K562 (cell line): ENCODE measurements around the gene NINL. TPM values are rescaled to one million over a fixed set of nuclear protein-coding genes. Genes with fewer than 3 reads are reported as not detected.

Experiments used
- BRD4 ChIP-seq: fragments of 200-600 bp; sonication (generic); IDR thresholded peaks from 2 replicates; pipeline ENCODE4 v1.6.1; 2017; ENCODE audit warnings: inconsistent platforms
- EZH2 ChIP-seq: IDR thresholded peaks from 2 replicates; pipeline ENCODE4 v1.6.1; 2012; ENCODE audit warnings: low read depth, mild to moderate bottlenecking, inconsistent platforms, low read length, borderline replicate concordance
- FOXJ2 ChIP-seq: fragments of 200-800 bp; sonication (Bioruptor generic); IDR thresholded peaks from 2 replicates; pipeline ENCODE4 v1.6.1; 2016; ENCODE audit warnings: missing genetic modification characterization, missing compliant biosample characterization
- GABPB2 ChIP-seq: fragments of 250-450 bp; sonication (Bioruptor Pico); conservative IDR thresholded peaks from 2 replicates; pipeline ENCODE4 v1.5.1; 2021; ENCODE audit warnings: mild to moderate bottlenecking
- GATAD2A ChIP-seq: fragments of 450-650 bp; IDR thresholded peaks from 2 replicates; pipeline ENCODE4 v1.6.1; 2017
- HBP1 ChIP-seq: fragments of 450-650 bp; formaldehyde crosslinking; IDR thresholded peaks from 2 replicates; pipeline ENCODE4 v1.4.0; 2022; ENCODE audit warnings: missing genetic modification characterization
- KDM1A ChIP-seq, 2 experiments: fragments of 450-650 bp; IDR thresholded peaks; 2 replicates each; pipeline ENCODE4 v1.6.1; 2016; ENCODE audit warnings: mild to moderate bottlenecking in 2 of 2
- MAFF ChIP-seq: IDR thresholded peaks from 2 replicates; pipeline ENCODE4 v1.6.1; 2012; ENCODE audit warnings: low read length, improper control_type of control experiment
- MEIS2 ChIP-seq: fragments of 450-650 bp; IDR thresholded peaks from 2 replicates; pipeline ENCODE4 v1.6.1; 2014; ENCODE audit warnings: mild to moderate bottlenecking; ENCODE audit not compliant: partially characterized antibody
- MYC ChIP-seq, 2 experiments: fragments of 250-450 bp in 1 of 2; sonication (Bioruptor Pico) in 1 of 2; IDR thresholded peaks; 2 replicates each; pipeline versions ENCODE4 v1.5.1 to v1.6.1; 2012 to 2021; ENCODE audit warnings: low read depth in 2 of 2, borderline replicate concordance in 1 of 2, improper control_type of control experiment in 1 of 2, low read length in 1 of 2, mild to moderate bottlenecking in 1 of 2, moderate library complexity in 1 of 2
- PCBP2 ChIP-seq: fragments of 200-400 bp; formaldehyde crosslinking; IDR thresholded peaks from 2 replicates; pipeline ENCODE4 v1.6.1; 2018; ENCODE audit warnings: low read length, low read depth, mild to moderate bottlenecking, moderate library complexity; ENCODE audit not compliant: poor library complexity, severe bottlenecking
- PRDM10 ChIP-seq: fragments of 450-650 bp; IDR thresholded peaks from 2 replicates; pipeline ENCODE4 v1.6.1; 2018; ENCODE audit not compliant: partially characterized antibody
- TCF15 ChIP-seq: fragments of 250-450 bp; sonication (Bioruptor Pico); IDR thresholded peaks from 2 replicates; pipeline ENCODE4 v1.8.0; 2022; ENCODE audit warnings: moderate library complexity, mild to moderate bottlenecking, inconsistent platforms
- TGIF2 ChIP-seq: sonication (generic); formaldehyde crosslinking; IDR thresholded peaks from 2 replicates; pipeline ENCODE4 v1.8.1; 2022; ENCODE audit warnings: mild to moderate bottlenecking, missing genetic modification reagents, moderate library complexity
- TSC22D4 ChIP-seq: fragments of 450-650 bp; IDR thresholded peaks from 2 replicates; pipeline ENCODE4 v1.6.1; 2016; ENCODE audit warnings: missing genetic modification characterization, missing biosample characterization, control low read depth
- ZNF551 ChIP-seq: fragments of 250-450 bp; sonication (Bioruptor Pico); IDR thresholded peaks from 2 replicates; pipeline ENCODE4 v1.5.0; 2021; ENCODE audit warnings: mild to moderate bottlenecking, moderate library complexity
- ZNF644 ChIP-seq: fragments of 200-800 bp; sonication (Bioruptor generic); IDR thresholded peaks from 2 replicates; pipeline ENCODE4 v1.6.1; 2016; ENCODE audit warnings: low read depth, missing genetic modification characterization, missing compliant biosample characterization
- ZNF699 ChIP-seq: fragments of 250-450 bp; sonication (Bioruptor Pico); IDR thresholded peaks from 2 replicates; pipeline ENCODE4 v1.8.0; 2021; ENCODE audit warnings: mild to moderate bottlenecking, moderate library complexity; ENCODE audit not compliant: insufficient replicate concordance
- ZSCAN29 ChIP-seq: fragments of 450-650 bp; IDR thresholded peaks from 2 replicates; pipeline ENCODE4 v1.6.1; 2017
- polyA plus RNA-seq, 8 experiments: library from polyadenylated mRNA; depleted of rRNA in 4 of 8; stranded (reverse) in 5 of 8; unstranded in 3 of 8; fragments of >200 nt; fragmentation: Nextera tagmentation in 2 of 8; fragmentation: Illumina TruSeq in 1 of 8; extraction: Ambion mirVana in 2 of 8; extraction: Trizol in 1 of 8; gene quantifications; 2 replicates each; pipeline versions ENCODE4 v1.2.1 to v1.2.3, GENCODE V29; 2011 to 2014; ENCODE audit warnings: inconsistent platforms in 1 of 8, missing spikeins in 1 of 8
- total RNA-seq, 7 experiments: library from RNA; depleted of rRNA in 6 of 7; stranded (reverse); fragments of >200 nt in 6 of 7; fragmentation: Illumina TruSeq in 2 of 7; extraction: Trizol in 2 of 7; gene quantifications; 2 replicates each; pipeline versions ENCODE4 v1.2.1 to v1.2.3, GENCODE V29; 2011 to 2021; ENCODE audit warnings: low replicate concordance in 1 of 7
- TF ChIP-seq, protein P1 (sequence below), 2 experiments: fragments of 250-450 bp in 1 of 2; fragments of 450-650 bp in 1 of 2; sonication (Bioruptor Pico) in 1 of 2; IDR thresholded peaks; 2 replicates each; pipeline versions ENCODE4 v1.6.1 to v1.8.0; 2016 to 2021; ENCODE audit warnings: mild to moderate bottlenecking in 2 of 2, moderate library complexity in 2 of 2, missing compliant biosample characterization in 1 of 2, missing genetic modification characterization in 1 of 2

Gene NINL
- total and polyA plus RNA-seq, 9 of the 15 experiments (the other 6 are each of a cell fraction or from before 2014, with no cell fraction given): 0.03 to 0.22 (median 0.05) TPM; not detected in 5

DNA sequence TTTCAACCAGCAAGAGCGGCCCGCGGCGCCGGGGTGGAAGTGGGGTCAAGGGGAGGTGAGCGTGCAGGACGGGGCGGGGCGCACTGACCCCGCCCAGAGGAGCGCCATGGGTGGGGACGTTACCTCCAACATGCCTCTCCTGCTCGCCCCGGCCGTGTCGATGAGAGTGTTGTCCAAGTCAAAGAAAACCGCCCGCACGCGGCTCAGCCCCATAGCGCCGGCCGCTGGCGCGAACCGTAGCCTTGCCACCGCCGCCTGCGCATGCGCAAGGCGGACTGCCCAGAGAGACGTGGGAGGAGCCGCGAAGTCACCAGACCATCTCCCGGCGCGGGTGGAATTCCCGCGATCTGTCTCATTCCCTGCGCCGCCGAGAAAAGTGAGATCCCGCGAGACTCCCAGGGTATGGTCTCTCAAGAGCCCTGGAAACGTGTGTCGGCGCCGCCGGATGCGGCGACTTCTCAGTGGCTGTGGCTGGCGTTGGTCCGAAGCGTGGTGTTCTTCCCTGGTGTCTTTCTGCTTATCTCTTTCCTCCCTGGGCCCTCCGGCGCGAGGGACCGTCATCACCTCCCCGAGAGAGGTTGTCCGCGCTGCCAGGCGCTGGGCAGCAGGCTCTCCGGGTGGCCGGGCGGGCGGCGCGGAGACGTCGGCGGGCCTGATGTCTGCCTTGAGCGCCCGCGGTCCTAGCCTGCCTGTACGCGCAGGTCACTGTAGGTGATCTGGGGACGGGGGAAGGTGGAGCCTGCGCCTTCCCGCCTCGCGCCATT, 38.6 kb upstream of the NINL start, which contains the start of gene NANP (continued):
- TF ChIP-seq ZNF551 (CRISPR knock-in tag) (no peak), GATAD2A (peak; percentile 37; the same call in 1 of the 2 replicates), ZNF699 (CRISPR knock-in tag) (no peak), MAFF (peak; percentile 50; the same call in 1 of the 2 replicates), HBP1 (CRISPR knock-in tag) (no peak), KDM1A (IDR thresholded peaks at IDR 0.05) (no peak), BRD4 (no peak), TGIF2 (CRISPR knock-in tag) (no peak), PRDM10 (no peak), EZH2 (no peak), MYC (IDR thresholded peaks at IDR 0.05; ENCODE audit: low read depth, low read length) (peak; percentile 81), MYC (CRISPR knock-in tag; IDR thresholded peaks at IDR 0.05; ENCODE audit: borderline replicate concordance, low read depth) (peak; percentile 52; the same call in 1 of the 2 replicates), TCF15 (CRISPR knock-in tag) (no peak), MEIS2 (peak; percentile 89), TSC22D4 (tag) (no peak), ZNF644 (tag) (no peak), ZSCAN29 (no peak), FOXJ2 (tag) (0 out of 2 replicates have a peak, but pooled peaks have one; percentile 10), GABPB2 (no peak), PCBP2 (no peak)
- TF ChIP-seq, protein P1, sequence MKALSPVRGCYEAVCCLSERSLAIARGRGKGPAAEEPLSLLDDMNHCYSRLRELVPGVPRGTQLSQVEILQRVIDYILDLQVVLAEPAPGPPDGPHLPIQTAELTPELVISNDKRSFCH (CRISPR knock-in tag; IDR thresholded peaks at IDR 0.05): no peak
- TF ChIP-seq, protein P1 (tag; IDR thresholded peaks at IDR 0.05): 0 out of 2 replicates have a peak, but pooled peaks have one; percentile 31
